HepG2 (cell line): Measurements from ENCODE around the gene THRB. TPM values are rescaled to one million over a fixed set of nuclear protein-coding genes. Genes with fewer than 3 reads are reported as not detected.

Source experiments
- CEBPG ChIP-seq: IDR thresholded peaks from 2 replicates; pipeline ENCODE4 v1.6.1; 2016
- ELF3 ChIP-seq: IDR thresholded peaks from 2 replicates; pipeline ENCODE4 v1.6.1; 2016; ENCODE audit warnings: missing genetic modification reagents, missing compliant biosample characterization
- HNRNPLL ChIP-seq: fragments of 200-400 bp; formaldehyde crosslinking; IDR thresholded peaks from 2 replicates; pipeline ENCODE4 v1.6.1; 2017; ENCODE audit warnings: mild to moderate bottlenecking, low read depth, low read length; ENCODE audit not compliant: poor library complexity, severe bottlenecking
- JUNB ChIP-seq: sonication (generic); formaldehyde crosslinking; IDR thresholded peaks from 2 replicates; pipeline ENCODE4 v1.8.0; 2022; ENCODE audit warnings: missing genetic modification reagents, mild to moderate bottlenecking, borderline replicate concordance
- MIXL1 ChIP-seq: IDR thresholded peaks from 2 replicates; pipeline ENCODE4 v1.6.1; 2016
- NCOA2 ChIP-seq: sonication (generic); formaldehyde crosslinking; IDR thresholded peaks from 2 replicates; pipeline ENCODE4 v1.8.0; 2022; ENCODE audit warnings: inconsistent platforms
- NFIC ChIP-seq: IDR thresholded peaks from 2 replicates; pipeline ENCODE4 v1.6.1; 2012; ENCODE audit warnings: mild to moderate bottlenecking, low read length, inconsistent platforms
- PAX8 ChIP-seq: sonication (generic); formaldehyde crosslinking; IDR thresholded peaks from 2 replicates; pipeline ENCODE4 v1.8.0; 2022; ENCODE audit warnings: mild to moderate bottlenecking, missing genetic modification reagents, borderline replicate concordance
- PITX1 ChIP-seq: sonication (generic); formaldehyde crosslinking; IDR thresholded peaks from 2 replicates; pipeline ENCODE4 v1.5.1; 2020; ENCODE audit warnings: mild to moderate bottlenecking, missing genetic modification reagents
- POLR2A ChIP-seq, 2 experiments: IDR thresholded peaks; 2 replicates each; pipeline ENCODE4 v1.6.1; 2011; ENCODE audit warnings: low read depth in 2 of 2, low read length in 2 of 2, mild to moderate bottlenecking in 1 of 2, moderate library complexity in 1 of 2; ENCODE audit not compliant: insufficient read depth in 1 of 2
- SALL1 ChIP-seq: sonication (generic); formaldehyde crosslinking; IDR thresholded peaks from 2 replicates; pipeline ENCODE4 v1.8.0; 2022; ENCODE audit warnings: mild to moderate bottlenecking, missing genetic modification reagents
- SP1 ChIP-seq, 2 experiments: fragments of 450-650 bp in 1 of 2; sonication (generic) in 1 of 2; formaldehyde crosslinking in 1 of 2; IDR thresholded peaks; 2 replicates each; pipeline versions ENCODE4 v1.4.0 to v1.6.1; 2016 to 2020; ENCODE audit warnings: missing genetic modification reagents in 1 of 2
- STAT5B ChIP-seq: sonication (generic); formaldehyde crosslinking; IDR thresholded peaks from 2 replicates; pipeline ENCODE4 v1.4.0; 2020; ENCODE audit warnings: missing genetic modification reagents
- TAF15 ChIP-seq: fragments of 200-400 bp; formaldehyde crosslinking; IDR thresholded peaks from one replicate; pipeline ENCODE4 v1.6.1; 2018; ENCODE audit warnings: mild to moderate bottlenecking, low read depth, low read length; ENCODE audit not compliant: poor library complexity, severe bottlenecking
- ZNF230 ChIP-seq: sonication (generic); formaldehyde crosslinking; IDR thresholded peaks from 2 replicates; pipeline ENCODE4 v1.4.0; 2020; ENCODE audit warnings: mild to moderate bottlenecking, missing genetic modification reagents
- ZNF232 ChIP-seq: sonication (generic); formaldehyde crosslinking; IDR thresholded peaks from 2 replicates; pipeline ENCODE4 v1.4.0; 2020; ENCODE audit warnings: missing genetic modification reagents, borderline replicate concordance
- ZNF44 ChIP-seq: sonication (generic); formaldehyde crosslinking; IDR thresholded peaks from 2 replicates; pipeline ENCODE4 v1.5.1; 2020; ENCODE audit warnings: mild to moderate bottlenecking, missing genetic modification reagents
- ZNF549 ChIP-seq: sonication (generic); formaldehyde crosslinking; IDR thresholded peaks from 2 replicates; pipeline ENCODE4 v1.5.0; 2020; ENCODE audit warnings: missing genetic modification reagents
- ZNF567 ChIP-seq: sonication (generic); formaldehyde crosslinking; IDR thresholded peaks from 2 replicates; pipeline ENCODE4 v1.8.1; 2023; ENCODE audit warnings: mild to moderate bottlenecking, missing genetic modification reagents, borderline replicate concordance
- ZNF781 ChIP-seq: sonication (generic); formaldehyde crosslinking; IDR thresholded peaks from 2 replicates; pipeline ENCODE4 v1.5.1; 2020; ENCODE audit warnings: borderline replicate concordance, mild to moderate bottlenecking, missing genetic modification reagents; ENCODE audit errors: not compliant biosample characterization
- polyA plus RNA-seq, 8 experiments: library from polyadenylated mRNA; depleted of rRNA in 3 of 8; stranded (reverse) in 7 of 8; unstranded in 1 of 8; fragments of >200 nt; fragmentation: Illumina TruSeq in 4 of 8; extraction: Trizol in 4 of 8; gene quantifications; 2 replicates each; pipeline versions ENCODE4 v1.2.1 to v1.2.3, GENCODE V29; 2011 to 2016; ENCODE audit warnings: low read depth in 4 of 8, missing spikeins in 1 of 8, mixed read lengths in 1 of 8; ENCODE audit not compliant: insufficient read depth in 1 of 8
- total RNA-seq, 5 experiments: library from RNA; depleted of rRNA; stranded (reverse); fragments of >200 nt; fragmentation: Illumina TruSeq; extraction: Trizol; gene quantifications; 2 replicates each; pipeline ENCODE4 v1.2.3, GENCODE V29; 2016; ENCODE audit warnings: low read depth in 1 of 5
- TF ChIP-seq, protein P1 (sequence below): IDR thresholded peaks from 2 replicates; pipeline ENCODE4 v1.6.1; 2016; ENCODE audit warnings: low read depth
- TF ChIP-seq, protein P2 (sequence below): sonication (generic); formaldehyde crosslinking; IDR thresholded peaks from 2 replicates; pipeline ENCODE4 v1.5.1; 2020; ENCODE audit warnings: mild to moderate bottlenecking, missing genetic modification reagents, borderline replicate concordance
- TF ChIP-seq, protein P3 (sequence below): IDR thresholded peaks from 2 replicates; pipeline ENCODE4 v1.6.1; 2016; ENCODE audit warnings: missing genetic modification reagents, missing compliant biosample characterization

The THRB gene
- total and polyA plus RNA-seq, 2 of the 13 experiments (the other 11 are each of a cell fraction or from before 2014, with no cell fraction given): 4.7 to 22.7 TPM

DNA sequence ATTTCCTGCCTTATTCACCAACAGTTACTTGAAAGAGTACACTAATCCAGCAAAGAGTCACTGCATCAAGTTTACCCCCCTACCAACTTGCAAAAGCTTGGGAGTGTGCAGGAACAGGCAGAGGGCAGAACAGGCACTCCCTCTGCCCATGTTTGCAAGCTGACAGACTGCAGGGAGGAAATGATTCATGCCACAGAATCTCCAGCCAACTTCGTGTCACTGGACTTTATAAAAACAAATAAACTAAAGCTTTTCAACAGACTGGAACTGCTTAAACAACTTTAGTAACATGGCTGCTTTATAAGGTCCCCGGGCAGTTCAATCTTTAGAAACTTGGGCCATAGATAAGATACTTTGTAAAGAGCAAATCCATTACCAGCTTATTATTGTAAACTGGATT is 129.5 kb downstream of the THRB start (continued):
- no peak for TF ChIP-seq STAT5B
- peak; percentile 89 for TF ChIP-seq ELF3 (CRISPR knock-in tag)
- no peak for TF ChIP-seq ZNF549
- no peak for TF ChIP-seq ZNF567 (CRISPR knock-in tag)
- TF ChIP-seq, protein P1, sequence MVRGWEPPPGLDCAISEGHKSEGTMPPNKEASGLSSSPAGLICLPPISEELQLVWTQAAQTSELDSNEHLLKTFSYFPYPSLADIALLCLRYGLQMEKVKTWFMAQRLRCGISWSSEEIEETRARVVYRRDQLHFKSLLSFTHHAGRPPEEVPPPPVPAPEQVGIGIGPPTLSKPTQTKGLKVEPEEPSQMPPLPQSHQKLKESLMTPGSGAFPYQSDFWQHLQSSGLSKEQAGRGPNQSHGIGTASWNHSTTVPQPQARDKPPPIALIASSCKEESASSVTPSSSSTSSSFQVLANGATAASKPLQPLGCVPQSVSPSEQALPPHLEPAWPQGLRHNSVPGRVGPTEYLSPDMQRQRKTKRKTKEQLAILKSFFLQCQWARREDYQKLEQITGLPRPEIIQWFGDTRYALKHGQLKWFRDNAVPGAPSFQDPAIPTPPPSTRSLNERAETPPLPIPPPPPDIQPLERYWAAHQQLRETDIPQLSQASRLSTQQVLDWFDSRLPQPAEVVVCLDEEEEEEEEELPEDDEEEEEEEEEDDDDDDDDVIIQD (CRISPR knock-in tag): peak; percentile 92
- peak; percentile 52 for TF ChIP-seq CEBPG (CRISPR knock-in tag)
- no peak for TF ChIP-seq ZNF230
- TF ChIP-seq, protein P2, sequence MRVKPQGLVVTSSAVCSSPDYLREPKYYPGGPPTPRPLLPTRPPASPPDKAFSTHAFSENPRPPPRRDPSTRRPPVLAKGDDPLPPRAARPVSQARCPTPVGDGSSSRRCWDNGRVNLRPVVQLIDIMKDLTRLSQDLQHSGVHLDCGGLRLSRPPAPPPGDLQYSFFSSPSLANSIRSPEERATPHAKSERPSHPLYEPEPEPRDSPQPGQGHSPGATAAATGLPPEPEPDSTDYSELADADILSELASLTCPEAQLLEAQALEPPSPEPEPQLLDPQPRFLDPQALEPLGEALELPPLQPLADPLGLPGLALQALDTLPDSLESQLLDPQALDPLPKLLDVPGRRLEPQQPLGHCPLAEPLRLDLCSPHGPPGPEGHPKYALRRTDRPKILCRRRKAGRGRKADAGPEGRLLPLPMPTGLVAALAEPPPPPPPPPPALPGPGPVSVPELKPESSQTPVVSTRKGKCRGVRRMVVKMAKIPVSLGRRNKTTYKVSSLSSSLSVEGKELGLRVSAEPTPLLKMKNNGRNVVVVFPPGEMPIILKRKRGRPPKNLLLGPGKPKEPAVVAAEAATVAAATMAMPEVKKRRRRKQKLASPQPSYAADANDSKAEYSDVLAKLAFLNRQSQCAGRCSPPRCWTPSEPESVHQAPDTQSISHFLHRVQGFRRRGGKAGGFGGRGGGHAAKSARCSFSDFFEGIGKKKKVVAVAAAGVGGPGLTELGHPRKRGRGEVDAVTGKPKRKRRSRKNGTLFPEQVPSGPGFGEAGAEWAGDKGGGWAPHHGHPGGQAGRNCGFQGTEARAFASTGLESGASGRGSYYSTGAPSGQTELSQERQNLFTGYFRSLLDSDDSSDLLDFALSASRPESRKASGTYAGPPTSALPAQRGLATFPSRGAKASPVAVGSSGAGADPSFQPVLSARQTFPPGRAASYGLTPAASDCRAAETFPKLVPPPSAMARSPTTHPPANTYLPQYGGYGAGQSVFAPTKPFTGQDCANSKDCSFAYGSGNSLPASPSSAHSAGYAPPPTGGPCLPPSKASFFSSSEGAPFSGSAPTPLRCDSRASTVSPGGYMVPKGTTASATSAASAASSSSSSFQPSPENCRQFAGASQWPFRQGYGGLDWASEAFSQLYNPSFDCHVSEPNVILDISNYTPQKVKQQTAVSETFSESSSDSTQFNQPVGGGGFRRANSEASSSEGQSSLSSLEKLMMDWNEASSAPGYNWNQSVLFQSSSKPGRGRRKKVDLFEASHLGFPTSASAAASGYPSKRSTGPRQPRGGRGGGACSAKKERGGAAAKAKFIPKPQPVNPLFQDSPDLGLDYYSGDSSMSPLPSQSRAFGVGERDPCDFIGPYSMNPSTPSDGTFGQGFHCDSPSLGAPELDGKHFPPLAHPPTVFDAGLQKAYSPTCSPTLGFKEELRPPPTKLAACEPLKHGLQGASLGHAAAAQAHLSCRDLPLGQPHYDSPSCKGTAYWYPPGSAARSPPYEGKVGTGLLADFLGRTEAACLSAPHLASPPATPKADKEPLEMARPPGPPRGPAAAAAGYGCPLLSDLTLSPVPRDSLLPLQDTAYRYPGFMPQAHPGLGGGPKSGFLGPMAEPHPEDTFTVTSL (CRISPR knock-in tag): peak; percentile 86; the same call in 1 of the 2 replicates
- peak; percentile 94 for TF ChIP-seq SALL1 (CRISPR knock-in tag)
- peak; percentile 70 for TF ChIP-seq NCOA2 (CRISPR knock-in tag)
- peak; percentile 35; the same call in 1 of the 2 replicates for TF ChIP-seq NFIC
- TF ChIP-seq JUNB: peak; percentile 57; the same call in 1 of the 2 replicates
- no peak for TF ChIP-seq ZNF781 (CRISPR knock-in tag)
- TF ChIP-seq HNRNPLL: no peak
- 0 out of 2 replicates have a peak, but pooled peaks have one; percentile 18 for TF ChIP-seq MIXL1 (CRISPR knock-in tag)
- TF ChIP-seq ZNF232 (CRISPR knock-in tag): no peak
- no peak for TF ChIP-seq PITX1
- TF ChIP-seq PAX8 (CRISPR knock-in tag): no peak
- TF ChIP-seq, protein P3, sequence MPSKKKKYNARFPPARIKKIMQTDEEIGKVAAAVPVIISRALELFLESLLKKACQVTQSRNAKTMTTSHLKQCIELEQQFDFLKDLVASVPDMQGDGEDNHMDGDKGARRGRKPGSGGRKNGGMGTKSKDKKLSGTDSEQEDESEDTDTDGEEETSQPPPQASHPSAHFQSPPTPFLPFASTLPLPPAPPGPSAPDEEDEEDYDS (CRISPR knock-in tag): peak; percentile 32; the same call in 1 of the 2 replicates
- no peak for TF ChIP-seq ZNF44
- no peak for TF ChIP-seq TAF15
- TF ChIP-seq SP1 (IDR thresholded peaks at IDR 0.05): no peak
- no peak for TF ChIP-seq SP1 (CRISPR knock-in tag; IDR thresholded peaks at IDR 0.05)
- no peak for TF ChIP-seq POLR2A (IDR thresholded peaks at IDR 0.05; ENCODE audit: insufficient read depth in 1 of 2, low read depth in 2 of 2, low read length in 2 of 2)
